ENCODE results near the gene BBS9. TPM values are rescaled to one million over a fixed set of nuclear protein-coding genes. Genes with fewer than 3 reads are reported as not detected.

Gene BBS9
- total and polyA plus RNA-seq, 2 donors (not counting 3 experiments of a cell fraction or from before 2014, with no cell fraction given): 5.7 to 17.4 TPM

GRCh38 chr7:33632322-33632721 lies 503.0 kb downstream of the BBS9 start:
- no peaks in the 10 kb centered on the region for H3K27me3 ChIP-seq (ENCODE audit: control insufficient read depth in 2 of 2, insufficient read depth in 2 of 2, low read length in 2 of 2)
- no peaks in the 10 kb centered on the region for H3K9me1 ChIP-seq (replicated peaks; ENCODE audit: control insufficient read depth, extremely low read depth, insufficient read depth, low read length)
- TF ChIP-seq POLR2A (IDR thresholded peaks at IDR 0.05; ENCODE audit: low read depth, low read length) (no peak), MAX (IDR thresholded peaks at IDR 0.05; ENCODE audit: insufficient read depth, insufficient read length) (no peak), CTCF (IDR thresholded peaks at IDR 0.05; ENCODE audit: extremely low read depth in 1 of 2, insufficient read depth in 1 of 2, low read depth in 1 of 2, low read length in 2 of 2) (no peak), GATA2 (IDR thresholded peaks at IDR 0.05; ENCODE audit: insufficient read depth, insufficient read length, low read depth, low read length) (no peak), EZH2 (IDR thresholded peaks at IDR 0.05; ENCODE audit: borderline replicate concordance, low read depth, low read length, severe bottlenecking) (no peak), MYC (IDR thresholded peaks at IDR 0.05; ENCODE audit: low read depth, low read length) (no peak), FOS (IDR thresholded peaks at IDR 0.05; ENCODE audit: borderline replicate concordance, insufficient read depth, low read length) (no peak), JUN (IDR thresholded peaks at IDR 0.05; ENCODE audit: borderline replicate concordance, insufficient read depth, insufficient read length, low read depth) (no peak), POLR2AphosphoS5 (IDR thresholded peaks at IDR 0.05; ENCODE audit: insufficient read depth, low read depth, low read length) (no peak)
- H2AFZ ChIP-seq (ENCODE audit: low read depth, low read length): no peak overlapping the region
- H3K4me2 ChIP-seq (ENCODE audit: insufficient read depth, low read length): no peak overlapping the region
- H4K20me1 ChIP-seq (replicated peaks; ENCODE audit: control insufficient read depth, extremely low read depth, insufficient read depth, low read length): no peaks in the 10 kb centered on the region
- H3K27ac ChIP-seq (ENCODE audit: insufficient read depth, low read depth, low read length): no peak overlapping the region
- no peak overlapping the region for H3K9ac ChIP-seq (replicated peaks; ENCODE audit: extremely low read depth, insufficient read depth, low read length)
- dilution Hi-C loops (cut with MboI; ENCODE audit: extremely low pct_ligation_motif_present, low sequenced_read_pairs): no loop called here
- intact Hi-C loops (cut with micrococcal nuclease): no loop called here
- no peak for FAIRE-seq
- no TSS peak for BruUV-seq (replicated peaks)
- ChIA-PET POLR2A (no interaction called here), CTCF (no interaction called here)
- H3K9me3 ChIP-seq (replicated peaks; ENCODE audit: control insufficient read depth, insufficient read depth, low read length): no peaks in the 10 kb centered on the region
- H3K4me3 ChIP-seq (replicated peaks in 1 of 3; ENCODE audit: insufficient read depth in 1 of 3, low read depth in 1 of 3, low read length in 3 of 3): no peak overlapping the region
- H3K79me2 ChIP-seq (ENCODE audit: control insufficient read depth, insufficient read depth, low read length): no peaks in the 10 kb centered on the region
- no peaks in the 10 kb centered on the region for H3K4me1 ChIP-seq (ENCODE audit: control insufficient read depth, extremely low read depth, insufficient read depth, low read length)
- H3K36me3 ChIP-seq (ENCODE audit: control insufficient read depth in 2 of 2, extremely low read depth in 1 of 2, insufficient read depth in 2 of 2, low read length in 2 of 2): no peaks in the 10 kb centered on the region
- DNase-seq (ENCODE audit: low read depth, low spot score): no peak

Measured in endothelial cell of umbilical vein (primary cell).